NCI-H2107 treated with DMSO at 0.1 percent for 48 hours (cell line): ENCODE data around the gene BAIAP2L1.
"Not testable (repeated sequence)": the region's sequence is repeated elsewhere in the genome, so short reads cannot be mapped to it uniquely, and the experiment has no call there.

Source experiments
- DNase-seq: peaks from one replicate; lab custom pipeline; 2025; ENCODE audit not compliant: unreplicated experiment; lab: John Stamatoyannopoulos, UW

The BAIAP2L1 gene

DNA sequence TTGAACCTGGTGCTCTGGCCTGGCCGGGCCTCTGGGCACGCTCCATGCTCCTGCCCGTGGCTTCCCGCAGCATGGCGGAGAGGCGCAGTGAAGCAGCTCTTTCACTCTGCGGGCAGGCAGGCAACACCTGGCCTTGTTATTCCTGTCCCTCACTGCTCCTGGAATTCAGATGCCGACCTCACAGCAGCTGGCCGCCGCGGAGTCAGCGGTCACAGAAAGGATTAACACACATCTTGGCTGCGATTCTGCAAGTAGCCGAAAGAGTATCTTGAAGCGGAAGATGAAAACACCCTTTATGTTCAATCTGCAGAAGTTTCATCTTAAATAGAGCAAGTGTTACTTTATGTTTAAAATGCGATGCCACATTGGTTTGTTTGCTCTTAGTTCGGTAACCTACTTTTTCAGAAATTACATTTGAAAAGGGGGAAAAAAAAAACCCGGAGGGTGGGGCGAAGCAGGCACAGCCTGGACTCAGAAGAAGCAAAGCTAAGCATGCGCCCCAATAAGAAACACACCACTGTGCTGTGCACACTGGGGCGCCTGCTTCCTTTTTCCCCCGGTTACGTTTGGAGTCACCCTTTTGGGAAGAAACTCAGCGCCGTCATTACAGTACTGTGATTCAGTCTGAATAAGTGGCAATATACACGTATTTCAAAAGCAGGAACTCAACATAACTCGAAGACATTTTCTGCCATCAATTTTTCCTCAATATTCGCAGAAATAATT, 77.1 kb downstream of the BAIAP2L1 start:
- no peak for DNase-seq

DNA sequence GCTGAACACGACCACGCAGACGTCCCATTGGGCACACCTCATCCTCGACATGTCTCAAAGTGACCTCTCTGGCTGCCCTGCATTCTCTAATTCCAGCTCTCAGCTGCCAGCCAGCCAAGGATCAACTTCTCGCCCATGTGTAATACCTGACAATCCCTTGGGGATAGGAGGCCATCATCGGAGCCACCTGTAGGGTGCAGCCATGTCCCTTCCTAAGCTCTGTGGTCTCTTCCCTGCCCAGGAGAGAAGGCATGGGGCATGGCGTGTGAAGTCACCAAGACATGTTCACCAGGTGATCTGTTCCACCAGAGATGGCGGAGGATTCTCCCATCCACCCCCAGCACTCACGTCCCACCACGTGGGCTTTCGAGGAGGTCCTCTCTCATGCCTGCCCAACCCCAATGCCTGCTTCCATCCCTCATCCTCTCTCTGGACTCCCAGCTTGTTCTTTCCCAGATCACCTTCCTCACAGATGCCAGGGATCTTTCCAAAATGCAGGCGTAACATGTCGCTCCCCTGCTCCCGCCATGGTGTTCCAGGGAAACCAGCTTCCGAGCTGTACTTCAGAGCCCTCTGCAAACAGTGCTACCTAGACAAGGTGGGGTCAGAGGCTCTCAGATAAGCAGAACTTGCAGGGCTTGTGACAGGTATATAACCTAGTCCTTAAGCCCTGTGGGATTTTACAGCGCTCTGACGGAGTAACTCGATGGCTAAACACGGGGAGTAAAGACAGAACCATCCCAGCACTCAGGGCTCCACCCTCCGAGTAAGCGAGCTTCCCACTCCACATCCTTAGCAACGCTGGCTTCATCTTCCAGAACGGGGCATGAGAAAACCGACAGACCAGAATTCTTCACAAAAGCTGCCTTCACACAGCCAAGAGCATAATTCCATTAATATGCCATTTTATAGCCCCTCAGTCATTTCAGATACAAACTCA, 78.3 kb downstream of the BAIAP2L1 start:
- no peak for DNase-seq

DNA sequence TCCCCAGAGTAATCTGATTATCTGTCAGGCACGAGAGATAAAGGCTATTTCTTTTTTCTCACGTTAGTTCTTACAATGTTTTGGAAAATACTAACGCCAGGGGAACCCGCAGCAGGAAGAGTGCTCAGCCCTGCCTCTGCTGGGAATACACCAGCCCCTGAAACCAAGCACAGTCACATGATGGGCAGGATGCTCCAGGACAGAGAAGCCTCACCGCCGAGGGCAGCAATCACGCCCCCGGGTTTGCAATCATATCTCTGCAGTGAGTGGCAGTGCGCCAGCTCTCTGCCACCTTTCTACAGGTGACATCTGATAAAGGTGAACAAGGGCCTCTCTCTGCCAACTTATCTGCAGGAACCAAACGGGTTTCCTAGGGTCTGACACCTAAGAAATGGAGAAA, 79.6 kb downstream of the BAIAP2L1 start:
- no peak for DNase-seq

DNA sequence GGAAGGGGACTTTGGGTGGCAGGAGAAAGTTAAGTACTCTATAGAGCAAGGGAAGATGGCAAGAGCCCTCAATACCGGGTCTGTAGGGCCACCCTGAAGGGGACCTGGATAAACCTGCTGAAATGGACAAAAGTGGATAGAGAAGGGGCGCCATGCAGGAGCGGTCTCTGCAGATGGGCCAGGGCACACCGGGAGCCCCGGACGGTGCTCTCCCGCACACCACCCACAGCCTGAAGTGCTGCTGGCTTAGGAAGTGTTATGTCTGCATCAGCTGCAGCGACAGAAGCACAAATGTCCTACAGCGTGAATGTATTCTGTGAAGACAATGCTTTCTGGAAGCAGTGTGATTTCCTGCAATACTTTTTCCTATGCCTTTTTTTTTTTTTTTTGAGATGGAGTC, 81.7 kb downstream of the BAIAP2L1 start:
- no peak for DNase-seq

DNA sequence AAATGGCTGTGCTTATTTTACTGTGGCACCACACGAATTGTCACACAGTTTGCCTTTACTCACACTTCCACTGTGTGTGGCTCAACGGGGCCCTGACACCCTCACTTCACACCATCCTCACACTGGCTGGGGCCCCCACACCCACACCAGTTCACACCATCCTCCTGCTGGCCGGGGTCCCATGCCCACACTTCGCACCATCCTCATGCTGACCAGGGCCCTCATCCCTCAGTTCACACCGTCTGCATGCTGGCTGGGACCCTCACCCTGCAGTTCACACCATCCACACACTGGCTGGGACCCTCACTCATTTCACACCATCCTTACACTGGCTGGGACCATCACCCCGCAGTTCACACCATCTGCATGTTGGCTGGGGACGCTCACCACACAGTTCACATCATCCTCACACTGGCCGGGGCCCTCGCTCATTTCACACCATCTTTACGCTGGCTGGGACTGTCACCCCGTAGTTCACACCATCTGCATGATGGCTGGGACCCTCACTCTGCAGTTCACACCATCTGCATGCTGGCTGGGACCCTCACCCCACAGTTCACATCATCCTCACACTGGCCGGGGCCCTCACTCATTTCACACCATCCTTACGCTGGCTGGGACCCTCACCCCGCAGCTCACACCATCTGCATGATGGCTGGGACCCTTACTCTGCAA, 83.4 kb downstream of the BAIAP2L1 start:
- no peak for DNase-seq

DNA sequence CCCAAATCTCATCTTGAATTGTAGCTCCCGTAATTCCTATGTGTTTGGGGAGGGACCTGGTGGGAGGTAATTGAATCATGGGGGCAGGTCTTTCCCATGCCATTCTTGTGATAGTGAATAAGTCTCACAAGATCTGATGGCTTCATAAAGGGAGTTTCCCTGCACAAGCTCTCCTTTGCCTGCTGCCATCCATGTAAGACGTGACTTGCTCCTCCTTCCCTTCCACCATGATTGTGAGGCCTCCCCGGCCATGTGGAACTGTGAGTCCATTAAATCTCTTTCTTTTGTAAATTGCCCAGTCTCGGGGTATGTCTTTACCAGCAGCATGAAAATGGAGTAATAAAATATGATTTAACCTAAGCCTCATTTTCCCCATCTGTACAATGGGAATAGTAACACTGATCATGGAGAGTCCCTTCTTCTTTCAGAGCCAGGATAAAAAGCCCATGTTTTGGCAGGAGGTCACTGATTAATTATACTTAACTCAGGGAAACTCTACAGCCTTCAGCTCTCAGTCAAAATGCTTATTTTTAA, 84.8 kb downstream of the BAIAP2L1 start:
- not testable (repeated sequence) for DNase-seq

DNA sequence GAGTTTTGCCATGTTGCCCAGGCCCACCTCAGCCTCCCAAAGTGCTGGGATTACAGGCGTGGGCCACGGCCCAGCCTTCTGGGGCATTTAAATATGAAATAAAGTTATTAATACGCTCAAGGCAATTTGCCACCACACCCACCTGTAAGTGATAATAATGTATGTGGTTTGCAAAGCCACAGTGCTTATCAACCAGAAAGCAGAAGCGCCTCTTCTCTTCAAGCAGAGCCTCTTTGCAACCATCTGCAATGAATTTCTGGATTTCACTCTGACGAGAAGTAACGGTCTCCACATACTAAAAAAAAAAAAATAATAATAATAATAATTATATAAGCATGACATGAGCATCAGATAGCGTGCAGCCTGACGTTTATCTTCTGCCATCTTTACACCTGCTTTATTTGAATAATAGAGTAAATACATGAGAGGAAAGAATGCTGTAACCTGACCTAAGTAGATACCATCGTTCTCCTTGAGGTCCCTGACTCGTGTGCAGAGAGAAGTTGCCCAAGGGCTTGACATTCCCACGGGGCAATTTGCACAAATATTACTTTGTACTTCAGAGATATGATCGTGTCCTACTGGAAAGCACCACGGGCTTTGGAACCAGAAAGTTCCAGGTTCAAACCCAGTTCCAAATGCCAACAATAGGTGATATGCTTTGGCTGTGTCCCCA, 85.4 kb downstream of the BAIAP2L1 start:
- DNase-seq, result no peak

DNA sequence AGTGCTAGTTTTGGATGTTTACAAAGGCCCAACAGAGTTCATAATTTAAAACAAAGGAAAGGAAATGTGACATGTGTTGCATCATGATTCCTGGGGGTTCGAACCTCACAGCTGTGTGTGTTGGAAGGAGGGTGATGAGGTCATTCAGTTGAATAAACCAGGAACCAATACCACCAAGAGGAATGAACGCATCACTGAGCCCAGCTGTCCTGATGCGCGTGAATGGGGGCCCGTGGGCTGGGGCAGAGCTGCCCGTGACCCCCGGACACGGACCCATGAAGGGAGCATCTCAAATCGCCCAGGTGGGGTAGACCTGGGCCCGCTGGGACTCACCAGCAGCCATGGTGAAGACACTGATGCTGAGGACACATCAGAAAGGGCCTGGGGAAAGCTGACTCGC, 86.4 kb downstream of the BAIAP2L1 start:
- no peak for DNase-seq

DNA sequence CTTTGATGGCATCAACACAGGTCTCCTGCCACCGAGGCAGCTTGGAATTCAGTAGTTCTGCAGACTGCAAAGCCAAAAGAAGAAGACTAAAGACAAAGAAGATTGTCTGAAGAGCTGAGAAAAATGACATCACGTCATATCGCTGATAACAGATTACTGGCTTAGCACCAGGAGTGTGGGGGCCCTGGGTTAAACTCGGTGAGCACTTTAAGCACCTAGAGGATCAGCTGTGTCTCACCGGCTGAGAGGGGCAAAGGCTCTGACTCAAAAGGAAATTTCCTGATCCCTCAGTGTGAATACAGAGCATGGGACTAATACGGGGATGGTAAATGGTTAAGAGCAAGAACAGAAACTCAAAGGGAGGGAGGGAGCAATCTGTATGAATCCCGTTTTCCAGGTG, 88.7 kb downstream of the BAIAP2L1 start:
- no peak for DNase-seq

DNA sequence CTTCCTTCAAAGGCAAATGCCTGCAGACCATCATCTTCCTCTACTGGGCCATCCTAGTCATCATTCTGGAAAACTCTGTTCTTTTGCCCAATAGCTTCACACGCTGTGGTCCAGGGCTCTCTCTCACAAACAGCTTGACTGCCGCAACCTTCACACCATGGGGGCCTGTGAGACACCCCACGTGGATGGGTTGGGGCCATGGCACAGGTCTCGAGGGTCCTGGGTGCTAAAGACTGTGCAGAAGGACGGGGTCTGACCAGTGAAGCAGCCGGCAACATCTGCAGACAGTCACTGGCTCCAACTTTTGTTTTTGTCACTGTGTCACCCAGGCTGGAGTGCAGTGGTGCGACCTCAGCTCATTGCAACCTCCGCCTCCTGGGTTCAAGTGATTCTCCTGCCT, 91.3 kb downstream of the BAIAP2L1 start:
- DNase-seq, result no peak

DNA sequence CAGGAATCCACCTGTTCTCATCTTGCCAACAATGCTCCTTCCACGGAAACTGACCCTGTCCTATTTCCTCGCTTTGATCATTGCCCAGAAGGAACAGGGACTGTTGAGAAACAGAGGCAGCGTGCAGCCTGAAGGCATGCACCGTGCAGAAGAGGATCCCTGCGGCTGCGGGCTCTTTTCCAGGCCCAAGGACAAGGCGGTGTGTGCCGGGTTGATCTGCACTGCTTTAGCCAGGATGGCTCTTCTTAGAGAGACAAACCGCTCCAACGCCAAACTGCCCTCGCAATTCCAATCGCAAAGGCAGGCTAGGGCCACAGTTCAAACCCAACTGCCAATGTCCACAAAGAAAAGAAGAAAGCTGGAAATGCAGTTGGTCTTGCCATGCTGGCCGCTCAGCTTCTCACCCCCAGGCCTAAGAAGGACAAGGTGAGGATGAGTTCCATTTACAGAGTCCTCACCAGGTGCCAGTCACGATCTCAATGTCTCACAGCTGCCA, 92.9 kb downstream of the BAIAP2L1 start:
- no peak for DNase-seq

DNA sequence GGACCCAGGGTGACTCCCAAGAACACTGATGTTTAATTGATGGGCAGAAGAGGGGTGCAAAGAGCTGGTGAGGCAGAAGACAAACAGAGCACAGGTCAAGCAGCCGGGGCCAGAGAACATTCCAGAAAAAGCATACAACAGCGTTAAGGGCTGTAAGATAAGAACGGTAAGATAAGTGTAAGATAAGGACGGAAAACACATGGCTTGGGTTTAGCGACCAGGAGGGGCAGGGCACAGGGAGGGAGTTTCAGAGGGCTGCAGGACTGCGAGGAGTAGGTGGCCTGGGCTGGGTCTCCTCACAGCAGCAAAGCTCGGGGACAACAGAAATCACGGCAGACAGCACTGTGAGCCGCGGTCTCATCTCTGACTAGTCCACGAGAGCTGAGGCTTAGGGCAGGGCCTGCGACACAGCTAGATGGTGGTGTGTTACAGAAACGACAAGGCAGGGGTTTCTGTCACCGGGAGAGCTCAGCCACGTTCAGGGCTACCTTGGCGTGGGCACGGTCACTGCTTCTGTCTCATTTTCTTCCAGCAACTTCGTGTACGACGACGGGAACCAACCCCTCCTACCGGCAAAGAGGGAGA, 94.8 kb downstream of the BAIAP2L1 start:
- DNase-seq, result no peak

DNA sequence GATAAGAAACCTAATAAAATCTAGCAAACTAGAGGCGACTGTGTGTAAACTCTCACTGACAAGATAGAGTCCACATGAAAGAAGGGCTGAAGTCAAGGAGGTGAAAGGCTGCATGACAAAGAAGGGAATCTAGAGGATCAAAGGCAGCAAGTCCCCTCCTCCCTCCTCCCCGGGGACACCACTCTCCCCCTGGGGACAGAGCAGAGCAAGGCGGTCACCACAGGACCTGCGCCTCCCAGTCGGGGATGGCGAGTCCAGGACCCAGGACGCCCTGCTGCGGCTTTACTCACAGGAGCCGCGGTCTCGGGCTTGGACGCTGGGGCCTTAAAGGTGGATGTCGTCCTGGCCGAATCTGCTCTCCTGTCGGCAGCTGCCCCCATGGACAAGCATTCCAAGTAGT, 97.0 kb downstream of the BAIAP2L1 start:
- no peak for DNase-seq

DNA sequence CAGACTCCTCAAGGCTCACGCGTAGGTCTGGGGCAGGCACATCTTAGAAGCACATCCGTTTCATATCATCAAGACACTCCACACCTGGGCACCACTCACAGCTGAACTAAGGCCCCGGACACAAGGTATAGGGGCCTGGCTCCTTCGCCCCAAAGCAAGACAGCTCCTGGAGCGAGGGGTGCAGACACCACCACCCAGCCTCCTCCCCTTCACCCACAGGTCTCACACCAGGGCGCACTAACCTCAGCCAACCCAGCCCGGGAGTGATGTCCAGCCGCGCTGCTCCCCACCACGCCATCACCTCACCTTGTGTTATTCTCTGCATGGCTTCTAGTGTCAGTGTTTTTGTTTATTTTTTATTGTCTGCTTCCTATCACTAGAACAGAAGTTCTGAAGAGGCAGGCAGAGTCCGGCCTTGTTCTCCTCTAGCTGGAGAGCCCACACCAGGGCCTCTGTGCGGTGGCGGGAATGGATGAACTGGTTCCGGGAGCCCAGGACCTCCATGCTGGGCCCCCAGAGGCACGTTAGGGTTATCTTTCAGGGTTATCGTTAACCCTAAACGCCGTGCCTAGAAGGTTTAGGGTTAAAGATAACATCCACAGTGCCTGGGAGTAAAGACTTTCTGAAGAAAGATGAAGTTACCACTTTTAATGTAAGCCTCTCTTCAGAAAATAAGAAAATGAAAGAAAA, 97.6 kb downstream of the BAIAP2L1 start:
- DNase-seq, result no peak

DNA sequence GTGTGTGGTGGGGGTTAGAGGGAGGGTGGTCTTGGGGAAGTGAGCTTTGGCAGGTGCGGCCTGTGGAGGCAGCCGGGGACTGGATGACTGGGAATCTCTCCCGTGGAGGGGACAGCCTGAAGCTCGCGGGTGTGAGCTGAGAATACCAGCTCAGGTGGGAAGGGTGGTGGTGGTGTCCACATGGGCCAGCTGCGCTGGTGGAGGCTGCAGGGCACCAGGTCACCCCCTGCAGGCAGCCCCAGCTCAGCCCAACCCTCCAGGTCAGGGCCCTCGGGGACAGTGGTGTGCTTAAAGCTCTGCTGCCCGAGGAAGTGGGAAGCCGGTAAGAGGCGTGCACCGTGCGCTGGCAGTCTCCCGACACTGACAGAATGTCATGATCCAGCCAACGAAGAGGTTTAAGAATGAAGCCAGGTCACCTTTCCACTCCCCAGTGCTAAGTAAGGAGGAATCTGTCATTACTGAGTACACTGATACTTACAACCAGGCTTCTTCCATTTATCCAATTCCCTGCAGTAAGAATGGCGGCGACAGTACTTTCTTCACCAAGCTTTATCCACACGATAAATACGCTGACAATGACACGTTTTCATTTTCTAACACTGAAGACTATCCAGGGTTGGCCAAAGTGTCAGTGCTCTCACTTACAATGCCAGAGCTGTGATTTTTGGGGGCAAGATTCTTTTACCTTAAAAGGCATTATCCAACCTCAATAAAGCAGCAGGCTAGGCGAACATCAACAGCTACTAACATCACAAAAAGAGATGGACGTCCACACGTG, 99.0 kb downstream of the BAIAP2L1 start:
- DNase-seq, result no peak

DNA sequence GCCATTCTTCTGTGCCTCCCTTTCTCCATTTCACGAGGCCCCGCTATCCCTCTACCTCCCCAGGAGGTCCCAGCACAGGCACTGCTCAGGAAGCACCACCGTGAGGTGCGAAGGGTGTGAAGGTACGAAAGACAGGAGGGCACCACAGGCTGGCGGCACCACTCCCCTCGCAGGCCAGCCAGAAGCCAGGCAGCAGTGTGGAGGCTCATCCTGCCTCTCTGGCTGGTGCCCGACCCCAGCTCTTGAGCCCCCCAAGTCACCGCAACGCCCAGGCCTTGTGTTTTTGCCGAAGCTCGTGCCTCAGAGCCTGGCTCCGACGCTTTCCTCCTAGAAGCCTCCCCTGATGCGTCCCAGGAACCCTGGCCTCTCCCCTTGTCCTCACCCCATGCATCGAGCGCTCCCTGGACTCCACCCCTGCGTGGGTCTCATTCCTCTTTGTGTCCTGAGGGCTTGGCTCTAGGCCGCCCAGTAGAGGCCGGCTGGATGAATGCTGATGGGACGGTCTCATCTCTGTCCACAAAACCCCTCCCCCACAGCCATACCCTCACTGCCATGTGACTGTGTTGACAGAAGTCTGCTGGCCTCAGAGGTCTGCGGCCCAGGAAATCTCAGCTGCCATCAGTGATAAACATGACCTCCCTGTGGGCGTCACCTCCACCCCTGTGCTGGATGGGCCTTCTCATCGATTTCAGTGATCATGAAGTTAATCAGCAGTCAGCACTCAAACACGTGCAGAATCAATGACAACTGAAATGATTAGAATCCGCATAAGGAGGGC, 100.1 kb downstream of the BAIAP2L1 start:
- DNase-seq, result no peak

DNA sequence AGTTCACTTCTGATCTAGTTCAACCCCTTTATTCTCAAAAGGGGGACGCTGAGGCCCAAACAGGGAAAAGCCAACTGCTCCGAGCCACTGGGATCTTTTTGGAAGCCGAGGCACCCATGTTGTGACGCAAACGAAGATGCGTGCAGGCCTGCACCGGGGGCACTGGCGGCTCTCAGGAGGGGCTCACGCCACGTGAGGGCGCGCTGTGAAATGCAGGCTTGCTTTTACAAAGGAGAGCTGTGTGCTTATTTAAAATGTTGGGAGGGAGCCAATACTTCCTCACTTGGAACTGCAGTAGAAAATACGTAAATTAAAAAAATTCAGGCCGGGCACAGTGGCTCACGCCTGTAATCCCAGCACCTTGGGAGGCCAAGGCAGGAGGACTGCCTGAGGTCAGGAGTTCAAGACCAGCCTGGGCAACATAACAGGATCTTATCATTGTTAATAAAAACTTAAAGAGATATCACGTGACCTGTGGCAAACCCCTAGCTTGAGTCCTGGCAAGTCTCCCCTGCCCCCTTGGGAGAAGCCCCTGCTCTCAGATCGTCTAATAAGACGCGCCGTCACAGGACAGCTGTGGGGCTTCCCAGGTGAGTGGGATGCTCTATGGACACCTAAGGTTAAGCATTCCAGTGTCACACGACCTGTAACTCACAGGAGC, 103.1 kb downstream of the BAIAP2L1 start:
- DNase-seq, result no peak

DNA sequence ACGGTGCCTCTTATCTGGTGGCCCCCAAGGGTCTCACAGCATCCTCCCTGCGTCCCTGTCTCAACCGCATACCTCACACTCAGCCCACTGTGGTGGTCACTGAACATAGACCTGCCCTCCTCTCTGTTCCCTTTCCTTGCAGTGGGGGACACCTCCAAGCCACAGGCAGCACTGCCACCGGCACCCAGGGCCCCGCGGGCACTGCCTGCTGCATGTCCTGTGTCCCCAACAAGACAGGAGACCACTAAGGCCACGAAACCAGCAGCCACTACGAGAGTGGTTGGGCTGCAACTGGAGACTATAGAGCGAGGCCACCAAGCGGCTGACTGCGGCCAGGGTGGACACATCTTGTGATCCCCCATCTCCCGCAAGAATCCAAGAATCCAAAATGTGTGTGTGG, 104.1 kb downstream of the BAIAP2L1 start:
- no peak for DNase-seq
